NCI-H1417 treated with DMSO at 0.1 percent for 48 hours (cell line): ENCODE measurements around the gene SHMT2.
A peak's percentile ranks its signal among the peaks of the same experiment; 100 is the strongest.

Experiments used
- DNase-seq: peaks from one replicate; lab custom pipeline; 2025; lab: John Stamatoyannopoulos, UW

SHMT2 gene

DNA sequence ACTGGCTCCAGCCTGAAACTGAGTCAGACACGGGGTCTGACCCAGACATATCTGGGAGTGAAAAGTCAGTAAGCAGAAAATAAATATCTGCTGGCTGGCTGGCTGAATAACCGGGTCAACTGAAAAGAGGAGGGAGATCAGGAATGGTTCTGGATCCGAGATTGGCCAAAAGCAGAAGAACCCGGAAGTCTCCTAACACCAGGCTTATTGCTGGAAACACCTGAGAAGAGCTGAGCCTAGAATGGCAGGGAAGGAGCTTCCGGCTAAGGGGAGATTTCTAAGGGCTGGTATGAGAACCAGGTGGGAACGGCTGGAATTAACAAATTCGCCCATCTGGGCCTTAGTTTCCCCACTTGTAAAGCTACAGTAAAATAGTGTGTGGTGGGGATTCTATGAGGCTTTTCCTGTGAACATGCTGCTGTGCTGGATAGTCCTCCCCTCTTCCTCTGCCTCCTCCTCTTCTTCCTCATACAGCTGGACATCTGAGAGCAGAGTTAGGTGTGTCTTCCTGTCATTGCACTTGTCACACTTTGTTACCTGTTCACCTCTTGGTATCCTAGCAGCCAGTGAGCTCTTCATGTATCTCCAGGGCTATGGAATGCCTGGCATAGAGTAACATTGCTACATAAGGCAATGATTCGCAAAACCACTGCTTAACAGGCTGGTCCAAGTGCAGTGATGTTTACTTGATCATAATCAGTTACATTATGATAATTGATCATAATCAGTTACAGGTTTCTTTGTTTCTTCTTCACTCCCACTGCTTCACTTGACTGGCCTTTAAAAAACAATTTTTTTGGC is 2.0 kb upstream of the SHMT2 start:
- DNase-seq = no peak

DNA sequence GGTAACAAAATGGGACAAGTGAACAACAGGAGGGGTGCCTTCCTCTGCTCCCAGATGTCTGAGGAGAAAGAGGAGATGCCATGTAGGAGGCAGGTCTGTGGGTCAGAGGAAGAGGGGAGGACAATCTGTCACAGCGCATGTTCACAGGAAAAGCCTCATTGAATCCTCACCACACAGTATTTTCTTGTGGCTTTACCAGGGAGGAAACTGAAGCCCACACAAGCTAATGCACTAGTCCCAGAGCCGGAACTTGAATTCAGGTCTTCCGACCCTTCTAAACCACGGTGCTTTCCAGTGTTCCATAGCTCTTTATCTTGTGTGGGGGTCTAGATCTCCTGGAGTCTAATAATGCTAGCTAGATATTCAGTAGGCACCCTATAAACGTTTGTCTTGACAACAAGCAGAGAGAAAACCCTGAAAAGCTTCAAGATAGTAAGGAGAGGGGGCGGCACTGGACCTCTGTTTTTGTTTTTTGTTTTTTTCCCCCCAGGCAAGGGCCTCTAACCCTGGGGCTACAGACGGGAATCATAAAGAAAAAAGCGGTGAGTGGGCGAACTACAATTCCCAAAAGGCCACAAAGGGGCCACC is 371 bp upstream of the SHMT2 start:
- DNase-seq = no peak

DNA sequence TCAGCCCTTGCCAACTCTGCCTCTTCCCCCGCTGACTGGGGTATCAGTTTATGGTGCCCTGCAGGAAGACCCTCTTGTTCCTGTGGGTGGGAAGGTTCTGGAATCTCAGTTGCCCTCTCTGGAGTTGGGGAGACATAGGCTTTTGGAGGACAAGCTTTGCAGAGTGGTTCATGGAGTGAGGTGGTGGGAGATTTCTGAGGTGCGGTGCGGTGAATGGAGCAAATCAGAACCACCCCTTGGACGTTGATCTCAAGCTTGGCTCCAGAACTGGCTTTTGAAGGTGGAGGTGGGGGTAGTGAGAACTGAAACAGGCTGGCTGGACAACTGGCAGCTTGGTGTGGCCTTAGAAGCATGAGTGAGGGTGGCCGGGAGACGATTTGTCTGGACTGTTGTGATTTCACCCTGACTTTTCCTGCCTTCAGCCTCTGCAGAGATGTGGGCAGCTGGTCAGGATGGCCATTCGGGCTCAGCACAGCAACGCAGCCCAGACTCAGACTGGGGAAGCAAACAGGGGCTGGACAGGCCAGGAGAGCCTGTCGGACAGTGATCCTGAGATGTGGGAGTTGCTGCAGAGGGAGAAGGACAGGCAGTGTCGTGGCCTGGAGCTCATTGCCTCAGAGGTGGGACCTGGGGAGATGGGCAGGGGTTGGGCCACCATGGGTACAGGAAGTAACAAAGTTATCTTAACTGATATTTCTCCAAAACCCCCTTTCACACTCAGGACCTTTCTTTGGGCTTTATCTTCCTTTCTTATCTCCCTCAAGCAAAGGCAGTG is 1.1 kb downstream of the SHMT2 start:
- DNase-seq = no peak

DNA sequence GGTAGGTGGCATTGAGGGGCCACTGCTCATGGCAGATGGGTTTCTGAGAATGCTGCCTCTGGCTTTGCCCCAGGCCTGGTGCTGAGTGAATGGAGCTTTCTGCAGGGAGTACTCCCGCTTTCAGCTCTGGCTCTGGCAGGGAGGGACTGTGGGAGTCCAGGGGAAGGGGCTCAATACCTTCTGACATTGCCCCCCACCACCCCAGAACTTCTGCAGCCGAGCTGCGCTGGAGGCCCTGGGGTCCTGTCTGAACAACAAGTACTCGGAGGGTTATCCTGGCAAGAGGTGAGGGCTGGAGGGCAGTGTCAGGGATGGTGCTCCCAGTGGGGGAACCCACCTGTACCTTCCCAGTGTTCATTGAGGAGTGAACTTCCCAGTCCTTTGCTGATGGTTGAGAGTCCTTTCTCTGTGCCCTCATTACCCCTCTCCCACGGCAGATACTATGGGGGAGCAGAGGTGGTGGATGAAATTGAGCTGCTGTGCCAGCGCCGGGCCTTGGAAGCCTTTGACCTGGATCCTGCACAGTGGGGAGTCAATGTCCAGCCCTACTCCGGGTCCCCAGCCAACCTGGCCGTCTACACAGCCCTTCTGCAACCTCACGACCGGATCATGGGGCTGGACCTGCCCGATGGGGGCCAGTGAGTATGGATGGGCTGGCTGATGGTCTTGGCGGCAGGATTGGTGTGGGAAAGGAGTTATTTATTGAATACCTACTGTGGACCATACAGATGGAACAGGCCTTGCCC is 1.9 kb downstream of the SHMT2 start:
- DNase-seq = no peak

DNA sequence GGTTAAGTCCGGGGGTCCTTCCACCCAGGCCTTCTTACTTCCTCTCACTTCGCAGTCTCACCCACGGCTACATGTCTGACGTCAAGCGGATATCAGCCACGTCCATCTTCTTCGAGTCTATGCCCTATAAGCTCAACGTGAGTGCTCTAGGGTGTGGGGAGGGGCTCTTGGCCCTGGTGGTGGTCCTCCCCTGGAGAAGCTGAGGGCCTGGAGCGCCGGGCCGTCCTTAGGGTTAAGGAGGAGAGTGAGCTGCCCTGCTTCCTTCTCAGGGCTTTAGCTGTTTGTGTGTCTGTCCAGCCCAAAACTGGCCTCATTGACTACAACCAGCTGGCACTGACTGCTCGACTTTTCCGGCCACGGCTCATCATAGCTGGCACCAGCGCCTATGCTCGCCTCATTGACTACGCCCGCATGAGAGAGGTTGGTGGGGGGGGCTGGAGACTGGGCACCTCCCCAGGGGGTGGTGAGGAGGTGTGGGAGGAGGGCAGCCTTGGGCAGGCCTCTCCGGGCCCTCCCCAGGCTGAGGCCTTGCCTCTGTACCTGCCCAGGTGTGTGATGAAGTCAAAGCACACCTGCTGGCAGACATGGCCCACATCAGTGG is 2.7 kb downstream of the SHMT2 start:
- no peak for DNase-seq

DNA sequence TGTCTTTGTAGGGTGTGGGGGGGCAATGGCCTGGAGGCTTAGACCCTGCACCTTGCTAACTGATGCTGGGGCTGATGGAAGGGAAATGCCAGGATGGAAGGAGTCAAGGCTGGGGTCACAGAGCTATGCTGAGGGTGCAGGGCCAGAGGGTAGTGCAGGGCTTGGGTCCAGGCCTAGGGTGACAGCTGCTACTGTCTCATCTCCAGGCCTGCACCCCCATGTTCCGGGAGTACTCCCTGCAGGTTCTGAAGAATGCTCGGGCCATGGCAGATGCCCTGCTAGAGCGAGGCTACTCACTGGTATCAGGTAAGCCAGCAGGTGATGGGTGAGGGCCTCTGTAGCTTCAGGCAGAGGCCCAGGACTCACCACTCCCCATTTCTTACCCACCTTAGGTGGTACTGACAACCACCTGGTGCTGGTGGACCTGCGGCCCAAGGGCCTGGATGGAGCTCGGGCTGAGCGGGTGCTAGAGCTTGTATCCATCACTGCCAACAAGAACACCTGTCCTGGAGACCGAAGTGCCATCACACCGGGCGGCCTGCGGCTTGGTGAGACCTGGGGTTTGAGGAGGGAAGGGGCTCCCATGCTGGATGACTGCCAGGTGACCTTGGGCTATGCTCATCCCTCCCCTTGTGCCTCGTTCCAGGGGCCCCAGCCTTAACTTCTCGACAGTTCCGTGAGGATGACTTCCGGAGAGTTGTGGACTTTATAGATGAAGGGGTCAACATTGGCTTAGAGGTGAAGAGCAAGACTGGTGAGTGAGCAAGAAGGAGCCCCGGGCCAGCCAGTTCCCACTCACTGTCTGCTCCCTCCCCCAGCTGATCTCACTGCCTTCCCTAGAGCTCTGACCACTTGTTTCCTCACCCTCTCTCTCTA is 4.1 kb downstream of the SHMT2 start:
- DNase-seq = no peak

DNA sequence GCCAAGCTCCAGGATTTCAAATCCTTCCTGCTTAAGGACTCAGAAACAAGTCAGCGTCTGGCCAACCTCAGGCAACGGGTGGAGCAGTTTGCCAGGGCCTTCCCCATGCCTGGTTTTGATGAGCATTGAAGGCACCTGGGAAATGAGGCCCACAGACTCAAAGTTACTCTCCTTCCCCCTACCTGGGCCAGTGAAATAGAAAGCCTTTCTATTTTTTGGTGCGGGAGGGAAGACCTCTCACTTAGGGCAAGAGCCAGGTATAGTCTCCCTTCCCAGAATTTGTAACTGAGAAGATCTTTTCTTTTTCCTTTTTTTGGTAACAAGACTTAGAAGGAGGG is 4.7 kb downstream of the SHMT2 start:
- DNase-seq = no peak

DNA sequence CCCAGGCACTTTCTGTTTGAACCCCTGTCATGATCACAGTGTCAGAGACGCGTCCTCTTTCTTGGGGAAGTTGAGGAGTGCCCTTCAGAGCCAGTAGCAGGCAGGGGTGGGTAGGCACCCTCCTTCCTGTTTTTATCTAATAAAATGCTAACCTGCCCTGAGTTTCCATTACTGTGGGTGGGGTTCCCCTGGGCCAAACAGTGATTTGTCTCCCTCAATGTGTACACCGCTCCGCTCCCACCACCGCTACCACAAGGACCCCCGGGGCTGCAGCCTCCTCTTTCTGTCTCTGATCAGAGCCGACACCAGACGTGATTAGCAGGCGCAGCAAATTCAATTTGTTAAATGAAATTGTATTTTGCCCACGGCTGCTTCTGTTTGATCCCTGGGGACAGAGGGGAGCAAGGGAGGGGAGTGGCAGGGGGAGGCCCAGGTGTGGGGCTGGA is 5.1 kb downstream of the SHMT2 start:
- DNase-seq = no peak

DNA sequence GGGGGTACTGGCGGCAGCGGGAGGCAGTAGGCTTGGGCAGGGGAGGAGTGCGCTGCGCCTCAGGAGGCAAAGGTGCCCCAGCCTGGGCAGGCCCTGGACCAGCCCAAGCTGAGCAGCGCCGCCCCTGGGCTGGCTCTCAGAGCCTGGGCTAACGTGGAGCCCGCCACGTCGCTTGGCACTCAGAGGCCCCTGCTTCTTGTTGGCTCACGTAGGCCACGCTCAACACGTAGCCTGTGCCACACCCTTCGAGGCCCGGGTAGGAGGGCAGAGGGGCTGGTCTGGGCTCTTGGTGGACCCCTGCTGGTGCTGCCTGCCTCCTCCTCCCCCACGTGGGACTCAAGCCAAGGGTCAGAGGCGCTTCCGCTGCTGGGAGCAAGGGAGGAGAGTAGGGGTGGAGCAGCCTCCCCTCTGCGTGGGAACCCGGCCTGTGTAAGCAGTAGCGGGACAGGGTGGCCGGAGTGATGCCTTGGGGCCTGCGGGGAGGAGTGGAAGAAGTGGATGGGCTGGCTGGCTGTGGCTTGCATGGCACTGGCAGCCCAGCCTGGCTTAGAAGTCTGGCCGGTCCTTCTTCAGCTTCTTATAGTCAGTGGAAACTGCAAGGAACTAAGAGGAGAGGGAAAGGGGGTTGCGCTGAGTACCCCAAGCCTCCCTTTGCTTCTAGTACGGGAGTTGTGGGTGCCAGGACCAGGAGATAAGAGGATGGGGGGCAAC is 5.7 kb downstream of the SHMT2 start:
- DNase-seq = no peak

DNA sequence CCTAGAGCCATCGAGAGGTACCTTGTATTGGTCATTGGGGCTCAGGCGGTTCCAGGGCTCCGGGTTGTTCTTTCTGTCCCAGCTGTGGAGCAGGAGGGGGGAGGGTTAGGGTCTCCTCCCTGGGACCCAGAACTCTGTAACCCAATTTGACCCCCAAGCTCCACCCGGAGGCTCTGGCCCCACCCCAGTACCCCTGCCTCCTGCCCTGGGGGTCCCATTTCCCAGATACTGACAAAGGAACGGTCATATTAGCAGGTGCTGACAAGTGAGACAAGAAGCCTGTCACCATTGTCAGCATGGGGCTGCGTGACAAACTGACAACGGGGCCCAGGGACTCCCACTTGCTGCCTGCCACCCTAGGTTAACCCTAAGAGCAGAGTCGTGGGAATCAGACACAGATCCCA is 6.2 kb downstream of the SHMT2 start:
- DNase-seq = no peak

DNA sequence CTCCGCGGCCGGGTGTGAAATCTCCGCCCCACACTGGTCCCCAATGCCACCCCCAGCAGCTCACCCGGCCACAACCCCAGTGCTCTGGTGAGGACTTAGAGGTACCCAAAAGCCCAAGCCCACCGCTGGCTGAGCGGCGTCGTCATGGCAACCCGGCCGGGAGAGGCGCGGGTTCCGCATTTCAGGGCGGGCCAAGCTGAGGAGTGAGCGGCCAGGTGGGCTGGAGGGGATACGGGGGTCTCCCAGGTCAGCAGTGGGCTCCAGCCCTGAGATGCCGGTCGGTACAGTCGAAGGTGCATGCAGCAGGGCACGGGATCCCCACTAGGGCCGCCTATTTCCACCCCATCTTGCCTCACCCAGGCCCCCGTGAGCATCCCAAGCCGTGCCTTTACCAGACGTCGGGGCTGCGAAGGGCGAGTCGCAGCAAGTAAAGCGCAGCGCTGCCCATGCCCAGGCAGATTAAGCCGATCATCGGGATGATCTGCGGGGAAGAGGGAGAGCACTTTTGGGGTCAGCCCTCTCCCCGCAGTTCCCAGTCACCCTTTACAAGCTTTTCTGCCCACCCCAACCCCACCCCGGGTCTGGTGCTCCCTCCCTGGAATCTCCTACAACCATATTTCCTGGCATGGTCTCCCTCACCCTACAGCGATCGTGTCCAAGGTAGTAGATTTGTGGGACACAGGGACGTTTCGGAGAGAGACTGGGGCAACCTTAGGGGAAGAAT is 6.9 kb downstream of the SHMT2 start:
- no peak for DNase-seq

DNA sequence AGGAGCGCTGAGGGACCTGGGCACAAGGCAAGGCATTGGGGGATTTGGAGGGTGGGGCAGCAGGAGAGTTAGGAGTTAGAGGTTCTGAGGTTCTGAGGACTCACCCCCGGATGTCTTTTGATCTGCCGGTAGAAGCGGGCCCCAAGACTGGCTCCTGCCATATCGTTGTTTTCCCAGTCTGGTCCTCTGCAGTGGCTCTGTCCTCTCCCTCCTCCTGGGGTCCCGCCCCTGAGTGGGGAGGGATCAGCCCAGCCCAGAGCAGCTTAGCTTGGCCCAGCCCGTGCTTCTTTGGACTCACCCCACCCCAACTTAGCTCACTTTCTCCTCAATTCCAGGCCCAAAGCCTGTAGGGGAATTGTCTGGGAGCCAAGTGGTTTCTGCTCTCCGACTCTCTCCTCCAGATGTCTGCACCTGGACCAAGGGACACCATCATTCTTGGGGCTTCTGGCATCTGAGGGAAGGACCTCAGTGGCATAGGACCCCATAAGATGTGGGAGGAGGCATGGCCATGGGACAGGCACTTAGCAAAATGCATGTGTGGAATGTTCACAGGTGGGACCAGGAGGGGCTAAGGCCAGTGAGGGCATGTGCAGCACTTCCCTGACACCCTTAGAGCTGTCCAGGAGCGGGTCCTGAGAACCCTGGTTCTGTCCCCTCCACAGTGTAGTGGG is 7.5 kb downstream of the SHMT2 start:
- DNase-seq = no peak

DNA sequence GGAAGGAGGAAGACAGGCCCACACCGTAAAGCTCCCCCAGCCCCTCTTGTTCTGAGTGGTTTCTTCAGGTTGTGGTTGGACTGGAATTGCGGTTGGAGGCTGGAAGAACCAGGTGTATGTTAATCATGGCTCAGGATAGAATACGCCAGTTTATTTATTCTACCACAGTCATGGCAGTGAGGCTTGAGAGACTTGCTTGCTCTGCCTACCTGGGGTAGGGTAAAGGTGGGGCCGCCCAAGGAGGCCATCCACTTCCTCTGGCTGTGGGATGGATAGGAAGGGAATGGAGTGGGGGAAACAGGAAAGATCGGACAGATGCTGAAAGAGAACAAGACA is 8.1 kb downstream of the SHMT2 start:
- no peak for DNase-seq

DNA sequence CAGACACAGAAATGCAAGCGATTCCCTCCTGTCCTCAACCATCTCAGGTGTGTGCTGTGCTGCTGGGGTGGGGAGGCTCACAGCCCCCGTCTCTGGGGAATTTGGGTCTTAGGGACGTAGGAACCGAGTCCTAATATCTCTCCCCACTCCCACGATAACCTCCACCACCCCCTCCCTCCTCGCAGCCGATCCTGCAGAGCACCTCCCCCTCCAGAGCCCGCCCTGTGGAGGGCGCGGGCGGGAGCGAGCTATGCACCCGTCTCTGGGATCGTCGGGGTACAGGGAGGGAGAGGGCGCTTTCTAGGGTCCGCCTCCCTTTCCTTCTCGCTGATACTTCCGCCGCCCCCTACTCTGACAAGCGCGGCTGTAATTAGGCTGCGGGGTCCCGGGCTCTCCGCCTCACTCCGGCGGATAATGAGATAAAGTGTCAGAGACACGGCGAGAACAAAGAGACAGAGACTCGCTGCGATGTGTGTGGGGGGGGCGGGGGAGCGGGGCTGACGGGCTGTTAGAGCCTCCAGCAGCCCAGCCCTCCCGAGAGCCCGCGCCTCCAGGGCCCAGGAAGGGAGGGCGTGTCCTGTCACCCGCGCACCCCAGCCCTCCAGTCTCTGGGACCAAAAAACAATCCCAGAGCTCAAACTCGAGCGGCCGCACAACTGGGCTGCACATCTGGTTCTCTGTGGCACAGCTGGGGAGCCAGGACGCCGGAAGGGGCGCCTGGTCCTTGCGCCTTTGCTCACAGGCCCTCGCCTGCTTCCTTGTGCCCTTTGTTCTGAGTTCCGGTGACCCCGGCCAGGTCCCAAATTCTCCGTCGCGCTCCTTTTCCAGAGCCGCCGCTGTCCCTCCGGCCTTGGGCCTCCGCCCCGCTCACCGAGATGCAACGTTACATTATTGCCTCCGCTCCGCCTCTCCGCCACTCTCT is 8.7 kb downstream of the SHMT2 start:
- DNase-seq = no peak

DNA sequence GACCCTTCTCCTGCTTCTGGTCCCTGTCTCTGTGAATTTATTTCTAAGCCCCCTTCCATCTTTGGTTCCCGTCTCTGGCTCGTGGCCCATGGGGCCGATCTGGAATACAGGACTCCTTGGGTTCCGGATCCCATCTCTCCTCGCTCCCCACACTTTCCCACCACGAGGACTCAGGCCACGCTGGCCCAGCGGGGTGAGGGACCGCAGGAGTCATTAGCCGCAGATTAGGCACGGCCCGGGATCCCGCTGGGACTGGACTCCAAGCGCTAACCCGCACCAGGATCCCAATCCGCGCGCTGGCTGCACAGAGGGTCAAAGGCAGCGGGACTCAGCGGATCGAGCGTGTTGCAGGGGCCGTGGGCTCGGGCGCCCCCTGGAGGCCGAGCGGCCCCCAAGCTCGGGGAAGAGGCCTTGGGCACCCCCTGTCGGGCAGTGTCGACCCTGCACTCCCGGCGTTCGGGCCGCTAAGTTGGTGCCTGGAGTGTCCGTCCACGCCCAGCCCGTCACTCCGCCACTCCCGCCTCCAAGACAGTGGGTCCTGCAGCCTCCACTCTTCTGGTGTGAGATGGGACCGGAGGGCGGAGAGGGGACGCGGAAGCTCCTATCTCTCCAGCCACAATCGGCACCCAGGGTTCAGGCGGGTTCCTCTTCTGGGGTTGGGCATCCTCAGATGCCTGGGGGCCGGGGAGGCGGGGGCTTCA is 9.5 kb downstream of the SHMT2 start:
- peak; percentile 69 for DNase-seq

DNA sequence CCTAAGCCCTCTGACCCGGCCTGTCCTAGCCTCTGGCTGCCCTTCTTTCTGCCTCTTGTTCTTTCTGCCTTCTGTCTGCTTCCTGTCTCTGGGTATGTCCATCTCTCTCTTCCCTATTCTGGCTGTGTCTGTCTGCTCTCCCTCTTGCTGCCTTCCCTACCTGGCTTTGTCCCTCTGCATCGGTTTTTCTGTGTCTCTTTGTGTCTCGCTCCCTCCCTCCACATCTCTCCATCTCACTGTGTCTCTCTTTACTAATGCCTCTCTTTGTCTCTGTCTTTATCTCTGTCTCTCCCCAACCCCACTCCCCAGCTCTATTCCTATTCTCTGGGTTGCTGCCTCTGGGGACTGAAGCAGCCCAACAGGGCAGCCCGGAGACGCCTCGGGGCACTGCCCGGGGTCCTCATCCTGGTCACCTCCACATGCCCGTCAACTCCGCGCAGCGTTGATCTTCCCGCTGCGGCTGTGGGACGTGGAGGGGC is 10.1 kb downstream of the SHMT2 start:
- no peak for DNase-seq
